Stimulated activated CD8-positive, alpha-beta memory T cell treated with anti-CD3 and anti-CD28 coated beads, Interleukin-12 subunit alpha, Interleukin-12 subunit beta, amount 100 ng/mL, for 1 hour (primary cell): ENCODE measurements around the gene KIAA1755.
"Not testable (repeated sequence)": the region's sequence is repeated elsewhere in the genome, so short reads cannot be mapped to it uniquely, and the experiment has no call there.

Experiments used
- DNase-seq: peaks from one replicate; pipeline ENCODE4 v3.0.0-alpha.2; 2020; ENCODE audit warnings: low read depth

Gene KIAA1755

DNA sequence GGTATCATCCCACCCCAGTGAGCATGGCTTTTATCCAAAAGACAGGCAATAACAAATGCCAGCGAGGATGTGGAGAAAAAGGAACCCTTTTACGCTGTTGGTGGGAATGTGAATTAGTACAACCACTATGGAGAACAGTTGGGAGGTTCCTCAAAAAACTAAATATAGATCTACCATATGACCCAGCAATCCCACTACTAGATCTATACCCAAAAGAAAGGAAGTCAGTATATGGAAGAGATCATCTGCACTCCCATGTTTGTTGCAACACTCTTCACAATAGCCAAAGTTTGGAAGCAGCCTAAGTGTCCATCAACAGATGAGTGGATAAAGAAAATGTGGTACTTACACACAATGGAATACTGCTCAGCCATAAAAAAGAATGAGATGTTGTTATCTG lies 5.9 kb upstream of the KIAA1755 start:
- no peak for DNase-seq

DNA sequence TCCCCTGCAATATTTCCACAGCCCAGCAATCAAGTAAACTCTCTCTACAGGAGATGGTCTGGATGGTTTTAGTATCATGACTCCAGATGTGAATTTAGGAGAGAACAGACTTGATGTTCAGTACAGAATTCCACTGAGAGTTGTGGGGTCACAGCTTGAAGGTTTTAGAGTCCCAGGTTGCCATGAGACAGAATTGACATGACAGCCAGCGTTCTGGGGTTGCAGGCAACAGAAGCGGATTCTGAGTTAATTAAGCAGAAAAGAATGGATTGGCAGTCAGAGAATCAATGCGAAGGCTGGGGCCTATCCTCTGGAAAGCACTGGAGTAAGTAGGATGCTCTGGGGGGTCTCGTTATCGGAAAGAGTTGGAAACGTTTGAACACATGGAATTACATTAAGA lies 2.4 kb upstream of the KIAA1755 start:
- DNase-seq = no peak

DNA sequence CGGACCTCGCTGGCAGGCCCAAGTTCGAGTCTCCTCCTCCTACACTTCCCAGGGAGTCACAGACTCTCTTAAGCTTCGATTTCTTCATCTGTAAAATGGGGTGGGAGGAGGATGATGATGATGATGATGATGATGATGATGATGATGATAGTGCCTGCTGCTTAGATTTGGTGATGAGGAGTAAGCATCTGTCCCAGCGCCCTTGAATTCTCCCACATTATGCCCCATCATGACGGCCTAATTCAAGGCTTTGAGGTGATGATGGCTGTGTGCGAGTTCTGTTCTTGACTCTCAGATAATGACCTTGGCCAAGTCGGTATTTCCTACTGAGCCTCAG lies 487 bp upstream of the KIAA1755 start:
- no peak for DNase-seq

DNA sequence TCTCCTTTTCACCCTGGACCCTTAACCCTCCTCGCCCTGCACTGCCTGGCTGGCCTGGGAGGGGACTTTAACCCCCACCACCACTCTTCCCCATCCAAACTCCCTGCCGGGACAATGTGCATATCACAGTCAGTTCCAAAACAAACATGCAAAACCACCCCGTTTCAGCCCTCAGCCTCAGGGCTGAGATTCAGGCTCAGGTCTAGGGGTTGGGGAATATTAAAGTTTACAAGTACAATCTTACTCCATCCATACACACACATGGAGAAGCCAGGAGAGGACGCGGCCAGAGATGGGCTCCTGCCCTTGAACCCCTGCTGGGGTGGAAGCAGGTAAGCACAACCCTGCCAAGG lies 534 bp downstream of the KIAA1755 start:
- DNase-seq = no peak

DNA sequence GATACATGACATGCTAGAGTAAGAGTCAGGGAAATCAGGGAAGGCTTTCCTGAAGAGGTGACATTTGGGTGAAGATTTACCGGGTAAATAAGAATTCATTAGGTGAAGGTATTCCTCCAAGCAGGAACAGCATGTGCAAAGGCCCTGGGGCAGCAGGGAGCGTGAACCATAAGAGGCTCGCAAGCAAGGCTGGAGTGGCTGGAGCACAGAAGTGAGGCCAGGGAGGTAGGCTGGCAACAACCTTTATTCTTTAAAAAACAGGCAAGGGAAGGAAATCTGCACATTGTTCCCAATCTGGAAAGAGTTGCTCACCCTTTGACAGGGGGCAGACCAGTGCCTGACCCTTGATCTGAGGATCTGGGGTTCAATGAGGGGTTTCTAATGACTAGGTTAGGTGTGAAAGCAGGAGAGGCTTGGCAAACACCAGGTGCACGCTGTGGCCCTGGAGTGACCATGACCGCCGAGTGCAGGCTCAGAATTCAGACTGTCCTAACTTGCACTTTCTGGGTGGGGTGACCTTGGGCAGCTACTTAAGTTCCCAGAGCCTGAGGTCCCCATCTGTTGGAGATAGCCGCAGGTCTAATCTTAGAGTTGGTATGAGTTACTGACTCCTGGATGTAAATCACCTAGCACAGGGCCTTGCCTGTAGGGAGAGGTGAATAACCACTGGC lies 1.9 kb downstream of the KIAA1755 start:
- no peak for DNase-seq

DNA sequence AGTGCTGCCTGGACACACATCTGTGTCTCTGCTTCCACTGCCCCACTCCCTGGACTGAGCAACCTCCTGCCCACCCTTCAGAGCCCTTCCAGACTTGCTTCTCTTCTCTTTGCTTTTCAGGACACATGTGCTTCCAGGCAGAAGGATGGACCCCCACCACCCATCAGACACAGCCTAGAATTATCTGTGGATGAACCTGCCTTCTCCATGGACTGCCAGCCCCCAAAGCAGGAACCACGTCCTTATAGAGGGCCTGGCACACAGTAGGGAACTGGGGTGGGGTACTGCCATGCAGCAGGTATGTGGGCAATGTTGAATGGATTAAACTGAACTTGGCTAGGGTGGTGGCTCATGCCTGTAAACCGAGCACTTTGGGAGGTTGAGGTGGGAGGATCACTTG lies 3.6 kb downstream of the KIAA1755 start:
- DNase-seq = no peak

DNA sequence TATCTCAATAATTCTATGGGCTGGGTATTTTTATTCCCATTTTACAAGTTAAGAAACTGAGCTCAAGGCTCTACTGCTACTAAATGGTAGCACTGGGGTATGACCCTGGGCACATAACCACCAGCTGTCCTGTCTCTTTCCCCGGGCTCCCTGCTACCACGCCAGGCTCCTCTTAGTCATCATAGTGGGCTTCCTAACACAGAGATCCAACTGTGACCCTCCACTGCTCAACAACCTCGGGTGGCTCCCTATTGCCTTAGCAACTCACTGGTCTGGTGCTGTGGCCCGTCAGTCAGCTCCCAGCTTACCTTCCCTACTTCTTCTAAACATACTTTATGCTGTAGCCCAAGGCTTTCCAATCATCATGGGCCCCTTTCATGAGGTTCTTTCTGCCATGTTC lies 4.5 kb downstream of the KIAA1755 start:
- no peak for DNase-seq

DNA sequence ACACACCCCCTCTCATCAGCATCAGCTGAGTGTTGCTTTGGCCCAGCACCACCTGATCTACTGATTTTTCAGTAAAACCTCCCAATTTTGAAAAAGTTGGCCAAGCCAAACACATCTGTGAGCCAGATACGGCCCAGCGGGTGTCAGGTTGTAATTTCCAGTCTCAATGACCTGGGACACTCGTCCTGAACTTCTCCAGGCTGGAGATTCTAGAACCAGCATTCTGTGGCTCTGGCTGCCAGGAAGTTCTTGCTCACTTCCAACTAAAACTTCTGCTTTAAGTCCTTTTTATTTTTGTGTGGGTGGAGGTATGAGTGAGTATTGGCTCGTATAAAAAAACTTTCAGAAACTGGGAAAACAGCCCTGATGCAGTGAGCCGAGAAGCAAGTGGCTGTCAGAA lies 5.1 kb downstream of the KIAA1755 start:
- DNase-seq = no peak

DNA sequence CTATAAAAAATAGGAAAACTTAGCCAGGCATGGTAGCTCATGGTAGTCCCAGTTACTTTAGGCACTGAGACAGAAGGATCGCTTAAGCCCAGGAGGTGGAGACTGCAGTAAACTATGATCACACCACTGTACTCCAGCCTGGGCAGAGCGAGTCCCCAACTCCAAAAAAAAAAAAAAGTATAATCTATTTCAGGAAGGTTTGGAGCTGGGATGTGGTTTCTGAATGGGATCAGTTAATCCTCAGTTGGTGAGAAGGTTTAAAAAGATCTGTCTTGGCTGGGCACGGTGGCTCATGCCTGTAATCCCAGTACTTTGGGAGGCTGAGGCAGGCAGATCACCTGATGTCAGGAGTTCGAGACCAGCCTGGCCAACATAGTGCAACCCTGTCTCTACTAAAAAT lies 5.9 kb downstream of the KIAA1755 start:
- DNase-seq = not testable (repeated sequence)

DNA sequence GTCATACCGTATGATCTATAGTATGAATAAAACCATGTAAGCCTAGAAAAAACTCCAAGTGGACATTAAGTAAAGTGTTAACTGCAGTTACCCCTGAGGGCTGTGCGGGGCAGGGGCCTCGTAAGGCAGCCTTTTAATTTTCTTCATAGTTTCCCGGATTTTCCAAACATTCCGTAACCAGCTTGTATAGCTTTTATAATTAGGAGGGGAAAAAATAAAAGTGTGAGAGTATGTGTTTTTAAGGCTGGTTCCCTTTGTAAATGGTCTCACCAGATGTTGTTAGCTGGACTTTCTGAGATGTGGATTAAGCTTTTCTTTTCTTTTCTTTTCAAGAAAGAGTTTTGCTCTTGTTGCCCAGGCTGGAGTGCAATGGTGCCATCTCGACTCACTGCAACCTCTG lies 7.0 kb downstream of the KIAA1755 start:
- no peak for DNase-seq

DNA sequence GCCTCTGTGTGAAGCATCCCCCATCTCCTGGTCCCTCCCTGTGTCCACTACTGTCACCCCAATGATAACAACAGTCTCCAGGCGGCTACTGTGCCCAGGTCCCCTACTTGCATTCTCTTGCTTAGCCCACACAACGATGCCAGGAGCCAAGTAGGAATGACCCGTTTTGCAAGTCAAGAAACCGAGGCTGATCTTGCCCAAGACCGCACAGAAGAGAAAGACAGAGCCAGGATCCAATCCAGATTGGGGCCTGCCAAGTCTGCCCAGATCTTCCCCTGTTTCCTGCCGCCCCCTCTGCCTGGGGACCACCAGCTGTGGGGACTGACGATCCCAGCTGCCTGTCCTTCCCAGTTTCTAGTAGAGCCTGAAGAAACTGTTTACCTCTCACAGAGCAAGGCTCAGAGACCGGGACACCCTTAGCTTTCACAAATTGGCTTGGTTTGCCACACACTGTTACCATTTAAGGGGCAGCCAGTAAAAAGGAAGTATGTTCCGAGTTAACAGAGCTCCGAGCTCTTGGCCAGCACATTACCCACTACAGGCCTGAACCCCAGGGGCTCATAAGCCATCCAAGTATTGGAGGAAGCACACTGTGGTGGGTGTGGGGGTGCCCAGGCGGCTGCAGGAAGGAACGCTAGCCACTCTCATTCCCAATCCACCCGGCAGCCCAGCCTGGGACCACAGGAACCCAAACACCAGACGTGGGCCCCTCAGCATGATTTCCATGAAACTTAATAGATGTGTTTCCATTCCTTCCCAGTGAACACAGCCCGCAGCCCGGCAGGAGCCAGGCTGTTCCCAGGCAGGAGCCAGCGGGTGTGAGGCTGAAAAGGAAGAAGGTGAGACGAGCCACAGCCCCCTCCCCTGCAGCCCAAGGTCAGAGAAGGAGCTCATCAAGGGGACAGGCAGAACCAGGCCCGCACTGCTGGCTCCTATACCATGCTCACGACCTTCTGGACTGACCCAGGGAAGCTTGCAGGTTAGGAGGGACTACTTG lies 7.9 kb downstream of the KIAA1755 start:
- no peak for DNase-seq

DNA sequence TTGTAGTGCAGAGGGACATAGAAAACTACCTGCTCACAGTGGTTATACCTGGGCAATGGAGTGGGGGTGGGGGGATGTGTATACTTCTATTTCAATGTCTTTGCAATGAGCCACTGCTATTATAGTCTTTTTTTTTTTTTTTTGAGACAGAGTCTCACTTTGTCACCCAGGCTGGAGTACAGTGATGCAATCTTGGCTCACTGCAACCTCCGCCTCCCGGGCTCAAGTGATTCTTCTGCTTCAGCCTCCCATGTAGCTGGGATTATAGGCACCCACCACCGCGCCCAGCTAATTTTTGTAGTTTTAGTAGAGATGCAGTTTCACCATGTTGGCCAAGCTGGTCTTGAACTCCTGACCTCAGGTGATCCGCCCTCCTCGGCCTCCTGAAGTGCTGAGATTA lies 9.1 kb downstream of the KIAA1755 start:
- not testable (repeated sequence) for DNase-seq

DNA sequence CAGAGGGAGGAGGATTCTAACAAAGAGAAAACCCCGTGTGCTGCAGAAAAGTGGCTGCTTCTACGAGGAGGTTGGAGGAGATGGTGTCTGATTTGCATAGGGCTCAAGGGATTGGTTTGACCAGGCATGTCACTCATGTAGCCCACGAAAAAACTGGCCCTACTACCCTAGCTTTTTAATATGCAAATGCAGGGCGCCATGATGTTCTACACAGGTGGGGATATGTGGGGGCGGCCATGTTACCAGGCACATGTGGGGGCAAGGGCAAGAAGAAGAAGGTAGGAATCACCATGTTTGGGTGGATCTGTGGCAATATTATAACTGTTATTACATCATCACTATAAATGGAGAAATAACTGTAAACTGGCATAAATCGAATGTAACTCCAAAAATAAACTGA lies 9.9 kb downstream of the KIAA1755 start:
- DNase-seq = no peak

DNA sequence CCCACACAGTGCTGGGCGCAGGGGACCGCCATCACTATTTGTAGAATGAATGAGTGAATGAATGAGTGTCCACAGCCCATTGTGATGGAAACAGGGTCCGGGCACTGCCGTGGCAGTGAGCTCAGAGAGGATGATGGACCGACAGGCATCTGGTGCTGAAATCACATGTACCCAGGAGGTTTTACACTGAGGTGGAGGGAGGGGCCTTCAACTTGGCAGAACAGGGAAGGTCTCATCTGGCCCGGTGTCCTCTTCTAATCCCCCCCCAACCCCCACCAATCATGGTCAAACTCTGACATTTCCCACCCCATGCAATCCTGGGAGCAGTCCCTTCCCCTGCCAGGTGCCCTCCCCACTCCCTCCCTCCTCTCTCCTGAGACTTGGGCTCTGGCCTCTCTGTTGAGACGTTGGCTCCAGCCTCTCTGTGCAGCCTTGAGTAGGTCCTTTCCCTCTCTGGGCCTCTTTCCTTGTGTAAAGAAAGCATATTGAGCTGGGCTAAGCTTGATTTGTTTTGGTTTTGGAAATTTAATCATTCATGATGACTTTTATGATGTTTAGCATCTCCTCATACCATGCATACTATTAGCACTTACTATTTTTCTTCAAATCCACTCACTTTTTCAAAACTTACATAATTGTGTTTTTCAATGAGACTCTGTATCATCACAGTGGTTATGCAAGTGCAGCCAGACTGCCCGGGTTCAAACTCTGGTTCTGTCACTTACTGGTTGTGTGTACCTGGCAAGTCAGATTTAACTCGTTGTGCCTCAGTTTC lies 10.8 kb downstream of the KIAA1755 start:
- DNase-seq = no peak

DNA sequence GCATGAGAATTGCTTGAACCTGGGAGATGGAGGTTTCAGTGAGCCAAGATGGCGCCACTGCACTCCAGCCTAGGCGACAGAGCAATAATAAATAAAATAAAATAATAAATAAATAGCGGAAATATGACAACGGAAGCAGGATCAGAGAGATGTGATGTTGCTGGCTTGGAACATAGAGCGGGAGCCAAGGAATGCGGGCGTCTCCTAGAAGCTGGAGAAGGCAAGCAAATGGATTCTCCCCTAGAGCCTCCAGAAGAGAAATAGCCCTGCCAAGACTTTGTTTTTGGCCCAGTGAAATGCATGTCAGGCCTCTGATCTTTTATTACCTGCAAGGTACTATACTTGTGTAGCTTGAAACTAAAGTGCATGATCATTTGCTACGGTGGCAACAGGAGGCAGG lies 12.4 kb downstream of the KIAA1755 start:
- no peak for DNase-seq

DNA sequence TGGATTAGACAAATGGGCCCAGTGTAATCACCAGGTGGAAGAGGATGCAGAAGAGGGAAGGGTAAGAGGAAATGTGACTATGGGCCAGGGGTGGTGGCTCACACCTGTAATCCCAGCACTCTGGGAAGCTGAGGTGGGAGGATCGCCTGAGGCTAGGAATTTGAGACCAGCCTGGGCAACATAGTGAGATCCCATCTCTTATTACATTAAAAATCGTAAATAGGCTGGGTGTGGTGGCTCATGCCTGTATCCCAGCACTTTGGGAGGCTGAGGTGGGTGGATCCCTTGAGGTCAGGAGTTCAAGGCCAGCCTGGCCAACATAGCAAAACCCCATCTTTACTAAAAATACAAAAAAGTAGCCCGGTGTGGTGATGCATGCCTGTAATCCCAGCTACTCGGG lies 12.8 kb downstream of the KIAA1755 start:
- not testable (repeated sequence) for DNase-seq

DNA sequence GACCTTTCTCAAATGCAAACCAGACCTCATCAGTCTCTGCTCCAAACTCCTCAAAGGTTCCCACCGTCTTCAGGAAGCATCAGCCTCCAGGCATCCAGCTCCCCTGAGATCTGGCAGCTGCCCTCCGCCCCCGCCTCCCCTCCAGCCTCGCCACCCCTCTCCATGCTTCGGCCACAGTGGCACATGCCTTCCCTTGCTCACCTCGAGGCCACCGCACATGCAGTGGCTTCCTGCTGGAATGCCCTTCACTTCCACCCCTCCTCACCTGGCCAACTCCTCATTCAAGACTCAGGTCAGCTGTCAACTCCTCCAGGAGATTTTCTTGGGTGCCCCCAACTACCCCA lies 13.4 kb downstream of the KIAA1755 start:
- DNase-seq = no peak

DNA sequence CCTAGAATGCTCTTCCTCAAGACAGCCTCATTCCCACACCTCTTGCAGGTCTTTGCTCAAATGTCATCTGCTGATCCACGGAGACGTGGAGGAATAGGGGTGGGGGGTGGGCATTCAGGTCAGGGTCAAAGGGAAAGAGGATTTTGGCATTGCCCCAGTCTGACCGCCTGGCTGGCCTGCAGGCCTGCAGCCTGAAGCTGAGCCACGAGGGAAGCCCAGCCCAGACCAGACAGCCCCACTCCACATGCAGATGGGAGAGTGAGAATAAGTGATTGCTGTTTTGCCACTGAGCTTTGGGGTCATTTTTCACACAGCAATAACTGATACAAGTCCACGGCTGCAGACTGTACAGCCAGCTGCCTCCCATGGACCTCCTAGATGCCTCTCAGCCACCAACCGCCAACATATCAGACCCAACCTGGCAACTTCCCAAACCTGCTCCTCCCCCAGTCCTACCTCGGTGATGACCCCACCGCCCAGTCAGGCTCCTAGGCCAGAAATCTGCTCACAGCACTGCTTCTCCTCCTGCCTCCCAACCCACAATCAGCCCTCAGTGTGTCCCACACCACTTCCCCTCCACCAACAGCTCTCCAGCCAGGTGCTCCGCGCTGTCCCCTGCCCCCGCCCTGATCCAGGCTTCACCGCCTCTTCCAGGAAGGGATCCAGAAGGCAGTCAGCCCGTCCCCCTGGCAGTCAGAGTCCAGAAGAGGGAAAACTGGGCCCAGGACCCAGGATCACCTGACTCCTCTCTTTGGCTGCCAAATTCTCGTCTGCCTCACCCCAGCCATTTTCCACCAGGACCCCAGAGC lies 14.0 kb downstream of the KIAA1755 start:
- no peak for DNase-seq

DNA sequence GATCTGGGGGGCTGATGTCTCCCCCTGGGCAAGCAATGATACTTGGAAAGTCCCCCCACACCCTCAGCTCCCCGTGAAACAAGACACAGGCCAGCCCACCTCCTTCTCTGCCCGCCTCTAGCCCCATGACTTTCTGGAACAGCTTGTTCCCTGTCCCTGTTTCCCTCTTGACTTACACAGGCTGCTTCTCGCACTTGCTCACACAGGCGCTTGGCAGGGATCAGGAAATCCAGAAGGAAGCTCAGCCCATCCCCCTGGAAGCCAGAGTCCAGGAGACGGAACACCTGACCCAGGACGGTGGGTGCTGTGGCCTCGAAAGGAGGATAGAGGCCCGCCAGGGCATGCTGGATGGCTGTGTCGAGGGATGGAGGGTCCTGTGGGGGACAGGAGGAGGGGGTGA lies 14.8 kb downstream of the KIAA1755 start:
- no peak for DNase-seq

DNA sequence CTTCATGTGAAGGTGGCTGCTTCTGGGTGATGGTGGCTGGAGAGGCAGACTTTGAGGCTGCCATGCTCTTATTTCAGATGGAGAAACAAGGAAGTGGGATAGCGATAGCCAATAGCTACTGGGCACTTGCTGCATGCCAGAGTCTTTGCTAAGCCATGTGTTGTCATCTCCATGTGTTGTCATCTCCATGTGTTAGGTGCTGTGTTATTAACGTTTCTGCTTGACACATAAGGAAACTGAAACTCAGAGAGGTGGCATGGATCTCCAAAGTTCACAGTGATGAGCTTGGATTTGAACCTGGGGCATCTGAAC lies 16.9 kb downstream of the KIAA1755 start:
- DNase-seq = no peak

DNA sequence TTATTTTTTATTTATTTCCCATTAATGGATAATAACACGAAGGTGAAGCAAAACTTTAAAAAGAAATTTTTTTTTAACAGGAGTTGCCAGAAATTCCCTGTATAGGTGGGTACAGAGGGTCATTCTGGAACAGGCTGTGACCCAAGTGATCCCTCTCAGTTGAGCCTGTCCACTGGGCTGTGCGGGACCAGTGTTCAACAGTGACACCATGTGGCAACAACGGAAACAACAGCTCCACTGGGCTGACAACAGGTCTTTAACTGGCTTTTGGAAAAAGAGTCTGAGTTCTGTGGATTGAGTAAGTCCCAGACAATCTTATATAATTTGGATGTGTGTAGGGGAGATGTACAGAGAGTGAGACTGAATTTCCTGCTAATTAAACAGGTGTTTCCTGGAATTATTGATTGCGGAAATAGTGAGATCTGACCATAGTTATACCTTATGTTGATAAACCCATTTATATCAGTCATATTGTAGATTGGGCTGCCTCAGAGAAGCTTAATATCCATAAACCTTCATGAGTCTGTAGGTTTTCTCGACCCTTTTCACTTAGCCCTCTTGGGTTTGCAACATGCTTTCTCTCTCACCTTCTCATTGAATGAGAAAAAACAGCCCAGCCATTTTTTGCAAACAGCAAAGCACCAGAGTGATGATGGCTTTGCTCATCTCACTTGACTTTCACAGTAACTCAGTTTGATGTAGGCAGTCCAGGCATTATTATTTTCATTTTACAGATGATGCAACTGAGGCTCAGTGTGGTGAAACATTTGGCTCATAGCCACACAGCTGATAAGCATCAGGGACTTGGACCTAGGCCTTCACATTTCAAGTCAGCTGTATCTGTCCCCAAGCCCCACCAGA lies 17.5 kb downstream of the KIAA1755 start:
- no peak for DNase-seq
